ENCODE data around the gene TXNL4A. TPM values are rescaled to one million over a fixed set of nuclear protein-coding genes. Genes with fewer than 3 reads are reported as not detected.

The TXNL4A gene
- total RNA-seq, 3 donors from 2014 or later (not counting 1 experiment from before 2014, with no cell fraction given) = 63.2 to 69.1 (median 66.4) TPM

- Mint-ChIP-seq H3K9me3 (no peaks in the 10 kb centered on the region), H3K27me3 (ENCODE audit: low read depth in 2 of 2) (peaks cover 7 to 8% of the 10 kb centered on the region in 2 donors), H3K4me1 (peaks cover 10 to 25% of the 10 kb centered on the region in 2 donors), H3K4me3 (no peak overlapping the region), H3K27ac (no peak overlapping the region), H3K36me3 (no peaks in the 10 kb centered on the region)
- peaks cover 14% of the 10 kb centered on the region for H3K4me1 ChIP-seq (ENCODE audit: control insufficient read depth, insufficient read depth, low read length)
- no peaks in the 10 kb centered on the region for H3K27me3 ChIP-seq (ENCODE audit: control insufficient read depth, insufficient read depth, low read length)
- no peaks in the 10 kb centered on the region for H3K9me3 ChIP-seq (ENCODE audit: control insufficient read depth, insufficient read depth, low read length)
- no peak for DNase-seq
- ATAC-seq = no peak
- 100% methylated on average over 2 of the region's 2 CpGs for WGBS (ENCODE audit: insufficient coverage)
- no peak overlapping the region for H3K27ac ChIP-seq (ENCODE audit: low read length)
- intact Hi-C loops (cut with micrococcal nuclease) = no loop called here
- H3K36me3 ChIP-seq (ENCODE audit: control insufficient read depth, insufficient read depth, low read length) = no peaks in the 10 kb centered on the region
- H3K4me3 ChIP-seq (ENCODE audit: low read length) = no peak overlapping the region
- TF ChIP-seq CTCF (IDR thresholded peaks at IDR 0.05) = no peak
Observed at GRCh38 chr18:79958981-79959380, 29.4 kb downstream of the TXNL4A start.

DNA sequence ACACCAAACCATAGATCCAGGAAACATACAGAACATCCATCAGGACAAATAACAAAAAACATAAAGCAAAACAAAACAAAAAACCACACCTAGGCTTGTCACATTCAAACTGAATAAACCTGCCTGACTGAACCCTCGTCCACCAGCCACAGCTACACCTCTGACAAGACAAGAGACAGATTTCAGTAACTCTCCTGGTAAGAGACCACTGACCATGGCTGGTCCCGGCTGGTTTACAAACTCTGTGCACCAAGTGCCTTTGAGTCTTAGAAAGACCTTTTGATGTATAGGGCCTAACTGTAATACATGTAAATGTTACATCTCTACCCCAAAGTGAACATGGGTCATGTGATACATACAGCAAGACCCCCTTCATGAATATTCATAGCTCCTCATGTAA, 32.1 kb downstream of the TXNL4A start:
- Histone ChIP-seq H3K36me3 (ENCODE audit: control insufficient read depth, insufficient read depth, low read length) (no peaks in the 10 kb centered on the region), H3K9me3 (ENCODE audit: control insufficient read depth, insufficient read depth, low read length) (no peaks in the 10 kb centered on the region), H3K27ac (ENCODE audit: low read length) (no peak overlapping the region), H3K27me3 (ENCODE audit: control insufficient read depth, insufficient read depth, low read length) (no peaks in the 10 kb centered on the region), H3K4me1 (ENCODE audit: control insufficient read depth, insufficient read depth, low read length) (peaks cover 10% of the 10 kb centered on the region), H3K4me3 (ENCODE audit: low read length) (no peak overlapping the region)
- Mint-ChIP-seq H3K27ac (no peak overlapping the region), H3K27me3 (ENCODE audit: low read depth in 2 of 2) (no peaks in the 10 kb centered on the region), H3K36me3 (no peaks in the 10 kb centered on the region), H3K4me1 (peaks cover 0 to 12% of the 10 kb centered on the region in 2 donors), H3K4me3 (no peak overlapping the region), H3K9me3 (no peaks in the 10 kb centered on the region)
- ATAC-seq (no peak), DNase-seq (no peak)
- intact Hi-C loops (cut with micrococcal nuclease) = no loop called here
- no peak for TF ChIP-seq CTCF (IDR thresholded peaks at IDR 0.05)
- WGBS (ENCODE audit: insufficient coverage) = 91% methylated on average over 2 of the region's 2 CpGs

- Mint-ChIP-seq H3K4me1 (peaks cover 2 to 9% of the 10 kb centered on the region in 2 donors), H3K27me3 (ENCODE audit: low read depth in 2 of 2) (no peaks in the 10 kb centered on the region), H3K27ac (no peak overlapping the region), H3K4me3 (no peak overlapping the region), H3K9me3 (no peaks in the 10 kb centered on the region), H3K36me3 (no peaks in the 10 kb centered on the region)
- intact Hi-C loops (cut with micrococcal nuclease) = no loop called here
- Histone ChIP-seq H3K27me3 (ENCODE audit: control insufficient read depth, insufficient read depth, low read length) (no peaks in the 10 kb centered on the region), H3K4me3 (ENCODE audit: low read length) (no peak overlapping the region), H3K4me1 (ENCODE audit: control insufficient read depth, insufficient read depth, low read length) (peaks cover 12% of the 10 kb centered on the region), H3K27ac (ENCODE audit: low read length) (no peak overlapping the region), H3K9me3 (ENCODE audit: control insufficient read depth, insufficient read depth, low read length) (no peaks in the 10 kb centered on the region), H3K36me3 (ENCODE audit: control insufficient read depth, insufficient read depth, low read length) (no peaks in the 10 kb centered on the region)
- WGBS (ENCODE audit: insufficient coverage) = 82% methylated on average over 12 of the region's 12 CpGs
- ATAC-seq = no peak
- no peak for TF ChIP-seq CTCF (IDR thresholded peaks at IDR 0.05)
- no peak for DNase-seq
Observed at GRCh38 chr18:79955302-79956075, 32.9 kb downstream of the TXNL4A start.

All from natural killer cell (primary cell).